HepG2 (cell line): ENCODE data around the gene ZNF17. TPM values are rescaled to one million over a fixed set of nuclear protein-coding genes. Genes with fewer than 3 reads are reported as not detected.

ENCODE experiments used
- EED ChIP-seq: sonication (generic); formaldehyde crosslinking; IDR thresholded peaks from 2 replicates; pipeline ENCODE4 v1.5.0; 2020; ENCODE audit warnings: mild to moderate bottlenecking, missing genetic modification reagents
- FLYWCH1 ChIP-seq: sonication (generic); formaldehyde crosslinking; IDR thresholded peaks from 2 replicates; pipeline ENCODE4 v1.8.1; 2023; ENCODE audit warnings: mild to moderate bottlenecking, missing genetic modification reagents
- JUNB ChIP-seq: sonication (generic); formaldehyde crosslinking; IDR thresholded peaks from 2 replicates; pipeline ENCODE4 v1.8.0; 2022; ENCODE audit warnings: missing genetic modification reagents, mild to moderate bottlenecking, borderline replicate concordance
- KLF16 ChIP-seq, 2 experiments: sonication (generic) in 1 of 2; formaldehyde crosslinking in 1 of 2; IDR thresholded peaks; 2 replicates each; pipeline versions ENCODE4 v1.6.1 to v1.8.0; 2016 to 2023; ENCODE audit warnings: missing genetic modification reagents in 2 of 2, missing compliant biosample characterization in 1 of 2
- MAFK ChIP-seq, 2 experiments: IDR thresholded peaks in 1 of 2; conservative IDR thresholded peaks in 1 of 2; 2 replicates each; pipeline ENCODE4 v1.6.1; 2011; ENCODE audit warnings: improper control_type of control experiment in 2 of 2, low read length in 2 of 2
- PLRG1 ChIP-seq: fragments of 450-650 bp; conservative IDR thresholded peaks from 2 replicates; pipeline ENCODE4 v1.6.1; 2016
- PPARG ChIP-seq: conservative IDR thresholded peaks from 2 replicates; pipeline ENCODE4 v1.6.1; 2016; ENCODE audit warnings: missing biosample characterization, missing genetic modification reagents
- SAP130 ChIP-seq: IDR thresholded peaks from 2 replicates; pipeline ENCODE4 v1.6.1; 2016; ENCODE audit warnings: low read depth
- TBL1XR1 ChIP-seq: fragments of 150-350 bp; IDR thresholded peaks from 2 replicates; pipeline ENCODE4 v1.6.1; 2014; ENCODE audit warnings: borderline replicate concordance, low read length; ENCODE audit not compliant: partially characterized antibody
- TP53 ChIP-seq: sonication (generic); formaldehyde crosslinking; conservative IDR thresholded peaks from 2 replicates; pipeline ENCODE4 v1.4.0; 2020; ENCODE audit warnings: missing genetic modification reagents
- ZKSCAN5 ChIP-seq: sonication (generic); formaldehyde crosslinking; IDR thresholded peaks from 2 replicates; pipeline ENCODE4 v1.5.1; 2020; ENCODE audit warnings: mild to moderate bottlenecking, missing genetic modification reagents
- ZNF331 ChIP-seq: sonication (generic); formaldehyde crosslinking; IDR thresholded peaks from 2 replicates; pipeline ENCODE4 v1.4.0; 2020; ENCODE audit warnings: missing genetic modification reagents
- ZNF552 ChIP-seq: sonication (generic); formaldehyde crosslinking; IDR thresholded peaks from 2 replicates; pipeline ENCODE4 v1.9.0; 2022; ENCODE audit warnings: missing genetic modification reagents, mild to moderate bottlenecking, borderline replicate concordance
- ZNF563 ChIP-seq: sonication (generic); formaldehyde crosslinking; IDR thresholded peaks from 2 replicates; pipeline ENCODE4 v1.8.0; 2022; ENCODE audit warnings: mild to moderate bottlenecking, moderate library complexity, missing genetic modification reagents
- ZNF619 ChIP-seq: sonication (generic); formaldehyde crosslinking; IDR thresholded peaks from 2 replicates; pipeline ENCODE4 v1.4.0; 2020; ENCODE audit warnings: mild to moderate bottlenecking, missing genetic modification reagents
- ZNF709 ChIP-seq: sonication (generic); formaldehyde crosslinking; IDR thresholded peaks from 2 replicates; pipeline ENCODE4 v1.5.0; 2020; ENCODE audit warnings: mild to moderate bottlenecking, missing genetic modification reagents
- ZNF761 ChIP-seq: sonication (generic); formaldehyde crosslinking; conservative IDR thresholded peaks from 2 replicates; pipeline ENCODE4 v1.4.0; 2020; ENCODE audit warnings: mild to moderate bottlenecking, missing genetic modification reagents
- ZNF768 ChIP-seq: sonication (generic); formaldehyde crosslinking; IDR thresholded peaks from 2 replicates; pipeline ENCODE4 v1.4.0; 2020; ENCODE audit warnings: missing genetic modification reagents
- polyA plus RNA-seq, 8 experiments: library from polyadenylated mRNA; depleted of rRNA in 3 of 8; stranded (reverse) in 7 of 8; unstranded in 1 of 8; fragments of >200 nt; fragmentation: Illumina TruSeq in 4 of 8; extraction: Trizol in 4 of 8; gene quantifications; 2 replicates each; pipeline versions ENCODE4 v1.2.1 to v1.2.3, GENCODE V29; 2011 to 2016; ENCODE audit warnings: low read depth in 4 of 8, missing spikeins in 1 of 8, mixed read lengths in 1 of 8; ENCODE audit not compliant: insufficient read depth in 1 of 8
- total RNA-seq, 5 experiments: library from RNA; depleted of rRNA; stranded (reverse); fragments of >200 nt; fragmentation: Illumina TruSeq; extraction: Trizol; gene quantifications; 2 replicates each; pipeline ENCODE4 v1.2.3, GENCODE V29; 2016; ENCODE audit warnings: low read depth in 1 of 5
- TF ChIP-seq, protein P1 (sequence below): fragments of 450-650 bp; IDR thresholded peaks from 2 replicates; pipeline ENCODE4 v1.6.1; 2016
- TF ChIP-seq, protein P2 (sequence below): fragments of 450-650 bp; IDR thresholded peaks from 2 replicates; pipeline ENCODE4 v1.6.1; 2017; ENCODE audit warnings: mild to moderate bottlenecking
- TF ChIP-seq, protein P3 (sequence below): sonication (generic); formaldehyde crosslinking; IDR thresholded peaks from 2 replicates; pipeline ENCODE4 v1.5.1; 2020; ENCODE audit warnings: mild to moderate bottlenecking, missing genetic modification reagents
- TF ChIP-seq, protein P4 (sequence below): IDR thresholded peaks from 2 replicates; pipeline ENCODE4 v1.6.1; 2016; ENCODE audit warnings: control low read depth

ZNF17 gene
- total and polyA plus RNA-seq, 2 of the 13 experiments (the other 11 are each of a cell fraction or from before 2014, with no cell fraction given): 3.7 to 10.1 TPM

DNA sequence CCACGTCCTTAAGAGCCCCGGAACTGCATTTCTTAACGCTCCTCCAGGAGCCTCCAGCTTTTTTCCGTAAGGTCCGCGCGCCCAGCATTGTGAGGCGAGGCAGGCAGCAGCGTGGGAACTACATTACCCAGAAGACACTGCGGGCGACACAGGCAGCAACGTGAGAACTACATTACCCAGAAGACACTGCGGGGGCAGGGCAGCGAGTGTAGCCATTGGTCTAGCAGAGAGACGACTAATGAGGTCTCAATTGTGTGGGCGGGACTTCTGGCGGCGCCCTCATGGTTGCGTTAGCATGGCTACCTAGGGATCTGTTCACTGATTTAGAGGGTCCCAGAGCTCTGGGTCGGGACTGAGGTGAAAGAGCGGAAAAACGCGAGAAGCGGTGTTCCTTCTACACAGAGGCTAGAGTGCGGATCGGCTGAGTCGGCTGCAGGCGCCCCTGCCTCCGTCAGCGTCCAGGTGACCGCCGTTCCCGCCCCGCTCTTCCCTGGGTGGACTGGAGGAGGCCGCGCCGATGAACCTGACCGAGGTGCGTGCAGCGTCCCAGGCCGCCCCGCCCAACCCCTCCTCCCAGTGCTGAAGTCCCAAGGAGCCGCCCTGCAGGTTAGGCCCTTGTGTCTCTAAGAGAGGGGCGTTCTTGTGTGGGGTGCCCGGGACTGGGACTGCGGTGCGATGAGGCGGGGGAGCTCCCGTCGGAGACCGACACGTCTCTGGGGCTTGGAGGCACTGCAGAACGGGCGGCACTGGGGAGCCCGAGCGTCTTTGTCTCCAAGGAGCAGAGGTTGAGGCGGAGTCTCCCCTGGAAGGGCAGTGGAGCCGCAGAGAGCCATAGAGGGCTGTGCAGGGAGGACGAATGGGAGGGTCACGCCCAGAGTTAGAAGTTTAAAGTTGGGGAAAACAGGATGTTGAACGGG, 24.4 kb downstream of the ZNF17 start, which contains the start of gene ZNF749 (continued):
- TF ChIP-seq, protein P1, sequence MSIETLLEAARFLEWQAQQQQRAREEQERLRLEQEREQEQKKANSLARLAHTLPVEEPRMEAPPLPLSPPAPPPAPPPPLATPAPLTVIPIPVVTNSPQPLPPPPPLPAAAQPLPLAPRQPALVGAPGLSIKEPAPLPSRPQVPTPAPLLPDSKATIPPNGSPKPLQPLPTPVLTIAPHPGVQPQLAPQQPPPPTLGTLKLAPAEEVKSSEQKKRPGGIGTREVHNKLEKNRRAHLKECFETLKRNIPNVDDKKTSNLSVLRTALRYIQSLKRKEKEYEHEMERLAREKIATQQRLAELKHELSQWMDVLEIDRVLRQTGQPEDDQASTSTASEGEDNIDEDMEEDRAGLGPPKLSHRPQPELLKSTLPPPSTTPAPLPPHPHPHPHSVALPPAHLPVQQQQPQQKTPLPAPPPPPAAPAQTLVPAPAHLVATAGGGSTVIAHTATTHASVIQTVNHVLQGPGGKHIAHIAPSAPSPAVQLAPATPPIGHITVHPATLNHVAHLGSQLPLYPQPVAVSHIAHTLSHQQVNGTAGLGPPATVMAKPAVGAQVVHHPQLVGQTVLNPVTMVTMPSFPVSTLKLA: peak; percentile 47
- TF ChIP-seq ZKSCAN5 (no peak), ZNF761 (CRISPR knock-in tag) (peak; percentile 49; the same call in 1 of the 2 replicates), ZNF619 (no peak), TBL1XR1 (no peak), EED (CRISPR knock-in tag) (0 out of 2 replicates have a peak, but pooled peaks have one; percentile 58), ZNF563 (peak; percentile 24; the same call in 1 of the 2 replicates), ZNF709 (CRISPR knock-in tag) (no peak; the same call in 1 of the 2 replicates), FLYWCH1 (CRISPR knock-in tag) (no peak), SAP130 (CRISPR knock-in tag) (peak; percentile 90), PLRG1 (no peak), ZNF768 (no peak; the same call in 1 of the 2 replicates), JUNB (no peak), ZNF552 (CRISPR knock-in tag) (no peak), MAFK (conservative IDR thresholded peaks at IDR 0.05 in 1 of 2, IDR thresholded peaks at IDR 0.05 in 1 of 2; ENCODE audit: low read length in 2 of 2) (no peak), PPARG (CRISPR knock-in tag) (0 out of 2 replicates have a peak, but pooled peaks have one; percentile 9), KLF16 (CRISPR knock-in tag; IDR thresholded peaks at IDR 0.05) (no peak; a peak in 2 of 4 replicates), TP53 (CRISPR knock-in tag) (no peak), ZNF331 (CRISPR knock-in tag) (no peak)
- TF ChIP-seq, protein P2, sequence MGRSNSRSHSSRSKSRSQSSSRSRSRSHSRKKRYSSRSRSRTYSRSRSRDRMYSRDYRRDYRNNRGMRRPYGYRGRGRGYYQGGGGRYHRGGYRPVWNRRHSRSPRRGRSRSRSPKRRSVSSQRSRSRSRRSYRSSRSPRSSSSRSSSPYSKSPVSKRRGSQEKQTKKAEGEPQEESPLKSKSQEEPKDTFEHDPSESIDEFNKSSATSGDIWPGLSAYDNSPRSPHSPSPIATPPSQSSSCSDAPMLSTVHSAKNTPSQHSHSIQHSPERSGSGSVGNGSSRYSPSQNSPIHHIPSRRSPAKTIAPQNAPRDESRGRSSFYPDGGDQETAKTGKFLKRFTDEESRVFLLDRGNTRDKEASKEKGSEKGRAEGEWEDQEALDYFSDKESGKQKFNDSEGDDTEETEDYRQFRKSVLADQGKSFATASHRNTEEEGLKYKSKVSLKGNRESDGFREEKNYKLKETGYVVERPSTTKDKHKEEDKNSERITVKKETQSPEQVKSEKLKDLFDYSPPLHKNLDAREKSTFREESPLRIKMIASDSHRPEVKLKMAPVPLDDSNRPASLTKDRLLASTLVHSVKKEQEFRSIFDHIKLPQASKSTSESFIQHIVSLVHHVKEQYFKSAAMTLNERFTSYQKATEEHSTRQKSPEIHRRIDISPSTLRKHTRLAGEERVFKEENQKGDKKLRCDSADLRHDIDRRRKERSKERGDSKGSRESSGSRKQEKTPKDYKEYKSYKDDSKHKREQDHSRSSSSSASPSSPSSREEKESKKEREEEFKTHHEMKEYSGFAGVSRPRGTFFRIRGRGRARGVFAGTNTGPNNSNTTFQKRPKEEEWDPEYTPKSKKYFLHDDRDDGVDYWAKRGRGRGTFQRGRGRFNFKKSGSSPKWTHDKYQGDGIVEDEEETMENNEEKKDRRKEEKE: no peak
- TF ChIP-seq, protein P3, sequence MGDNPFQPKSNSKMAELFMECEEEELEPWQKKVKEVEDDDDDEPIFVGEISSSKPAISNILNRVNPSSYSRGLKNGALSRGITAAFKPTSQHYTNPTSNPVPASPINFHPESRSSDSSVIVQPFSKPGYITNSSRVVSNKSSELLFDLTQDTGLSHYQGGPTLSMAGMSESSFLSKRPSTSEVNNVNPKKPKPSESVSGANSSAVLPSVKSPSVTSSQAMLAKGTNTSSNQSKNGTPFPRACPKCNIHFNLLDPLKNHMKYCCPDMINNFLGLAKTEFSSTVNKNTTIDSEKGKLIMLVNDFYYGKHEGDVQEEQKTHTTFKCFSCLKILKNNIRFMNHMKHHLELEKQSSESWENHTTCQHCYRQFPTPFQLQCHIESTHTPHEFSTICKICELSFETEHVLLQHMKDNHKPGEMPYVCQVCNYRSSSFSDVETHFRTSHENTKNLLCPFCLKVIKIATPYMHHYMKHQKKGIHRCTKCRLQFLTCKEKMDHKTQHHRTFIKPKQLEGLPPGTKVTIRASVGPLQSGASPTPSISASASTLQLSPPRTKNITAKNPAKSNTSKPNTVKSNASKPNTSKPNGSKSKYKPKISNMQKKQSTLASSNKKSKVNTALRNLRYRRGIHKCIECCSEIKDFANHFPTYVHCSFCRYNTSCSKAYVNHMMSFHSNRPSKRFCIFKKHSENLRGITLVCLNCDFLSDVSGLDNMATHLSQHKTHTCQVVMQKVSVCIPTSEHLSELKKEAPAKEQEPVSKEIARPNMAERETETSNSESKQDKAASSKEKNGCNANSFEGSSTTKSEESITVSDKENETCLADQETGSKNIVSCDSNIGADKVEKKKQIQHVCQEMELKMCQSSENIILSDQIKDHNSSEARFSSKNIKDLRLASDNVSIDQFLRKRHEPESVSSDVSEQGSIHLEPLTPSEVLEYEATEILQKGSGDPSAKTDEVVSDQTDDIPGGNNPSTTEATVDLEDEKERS: no peak
- TF ChIP-seq, protein P4, sequence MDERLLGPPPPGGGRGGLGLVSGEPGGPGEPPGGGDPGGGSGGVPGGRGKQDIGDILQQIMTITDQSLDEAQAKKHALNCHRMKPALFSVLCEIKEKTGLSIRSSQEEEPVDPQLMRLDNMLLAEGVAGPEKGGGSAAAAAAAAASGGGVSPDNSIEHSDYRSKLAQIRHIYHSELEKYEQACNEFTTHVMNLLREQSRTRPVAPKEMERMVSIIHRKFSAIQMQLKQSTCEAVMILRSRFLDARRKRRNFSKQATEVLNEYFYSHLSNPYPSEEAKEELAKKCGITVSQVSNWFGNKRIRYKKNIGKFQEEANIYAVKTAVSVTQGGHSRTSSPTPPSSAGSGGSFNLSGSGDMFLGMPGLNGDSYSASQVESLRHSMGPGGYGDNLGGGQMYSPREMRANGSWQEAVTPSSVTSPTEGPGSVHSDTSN (CRISPR knock-in tag): no peak
